BJ (cell line): ENCODE measurements around the gene FNDC3A. TPM values are rescaled to one million over a fixed set of nuclear protein-coding genes. Genes with fewer than 3 reads are reported as not detected.
"Not testable (repeated sequence)": the region's sequence is repeated elsewhere in the genome, so short reads cannot be mapped to it uniquely, and the experiment has no call there.

Source experiments
- CTCF ChIA-PET: fragments of 350-600 bp; formaldehyde crosslinking; extraction: SDS; loops from one replicate; lab custom pipeline; 2021; ENCODE audit warnings: antibody characterized with exemption, inconsistent platforms; lab: Yijun Ruan, JAX
- POLR2A ChIA-PET: fragments of 300-600 bp; sonication (Branson Sonifier 250); formaldehyde crosslinking; extraction: SDS; loops from one replicate; lab custom pipeline; 2021; ENCODE audit warnings: antibody characterized with exemption; lab: Charles Lee
- DNase-seq: peaks from one replicate; pipeline ENCODE4 v3.0.0-alpha.2; 2011; ENCODE audit warnings: low read depth
- H3K27me3 ChIP-seq: 2 replicates; pipeline ENCODE4 v1.6.0; 2011; ENCODE audit warnings: low read length; ENCODE audit not compliant: control insufficient read depth, insufficient read depth
- H3K36me3 ChIP-seq: 2 replicates; pipeline ENCODE4 v1.5.1; 2011; ENCODE audit warnings: low read length; ENCODE audit not compliant: control insufficient read depth, insufficient read depth
- H3K4me3 ChIP-seq: 2 replicates; pipeline ENCODE4 v1.5.1; 2011; ENCODE audit warnings: low read depth, mild to moderate bottlenecking, control low read depth, low read length
- polyA plus RNA-seq: library from polyadenylated mRNA; depleted of rRNA; stranded (reverse); fragments of >200 nt; gene quantifications from 2 replicates; pipeline ENCODE4 v1.2.3, GENCODE V29; 2011
- TF ChIP-seq, protein P1 (sequence below): IDR thresholded peaks from 2 replicates; pipeline ENCODE4 v1.5.1; 2011; ENCODE audit warnings: low read depth, mild to moderate bottlenecking, control low read depth, inconsistent platforms, low read length, moderate library complexity; ENCODE audit not compliant: insufficient read depth

FNDC3A gene
- polyA plus RNA-seq, 1 experiment = 30.7 TPM

DNA sequence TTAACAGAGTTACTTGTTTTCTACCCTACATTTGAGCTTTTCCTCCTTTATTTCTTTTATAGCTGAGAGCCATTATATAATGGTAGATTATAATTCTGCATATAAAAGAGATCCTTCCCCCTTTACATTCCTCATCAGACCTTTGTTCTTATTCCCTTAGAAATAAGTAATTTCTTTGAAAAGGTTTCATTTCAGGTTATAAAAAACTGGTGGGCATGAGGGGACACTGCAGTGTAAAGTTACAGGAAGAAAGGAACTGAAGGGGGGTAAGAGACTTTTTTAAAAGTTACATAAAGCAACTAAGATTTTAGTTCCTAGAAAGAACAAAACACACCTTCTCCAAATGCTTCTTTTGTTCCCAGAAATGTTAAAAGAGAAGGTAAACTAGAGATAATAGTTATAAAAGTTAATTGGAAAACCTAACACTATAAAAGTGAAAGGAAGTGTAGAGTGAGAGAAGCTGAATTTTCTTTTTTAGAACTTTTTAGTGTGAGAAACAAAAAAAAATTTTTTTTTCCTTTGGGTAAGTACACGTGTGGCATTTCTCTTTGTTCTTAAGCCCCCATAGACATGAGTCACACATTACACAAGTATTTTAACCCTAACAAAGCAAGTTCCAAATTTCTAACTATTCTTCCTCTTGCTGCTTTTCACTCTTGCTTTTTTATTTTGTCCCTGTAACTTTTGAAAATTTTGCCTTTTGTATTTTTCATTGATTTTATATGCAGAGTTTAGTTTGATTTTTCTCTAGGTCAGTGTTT lies 138.0 kb downstream of the FNDC3A start:
- ChIA-PET CTCF (interaction anchor here (0.5 to 1.2 kb wide), 3 partner anchors 27 to 322 kb away, joined by 3 read pairs; no protein-coding TSS in a partner anchor), POLR2A (no interaction called here)
- H3K4me3 ChIP-seq = no peak overlapping the region
- DNase-seq = no peak
- H3K36me3 ChIP-seq = peaks cover 6% of the 10 kb centered on the region
- H3K27me3 ChIP-seq = no peaks in the 10 kb centered on the region
- TF ChIP-seq, protein P1, sequence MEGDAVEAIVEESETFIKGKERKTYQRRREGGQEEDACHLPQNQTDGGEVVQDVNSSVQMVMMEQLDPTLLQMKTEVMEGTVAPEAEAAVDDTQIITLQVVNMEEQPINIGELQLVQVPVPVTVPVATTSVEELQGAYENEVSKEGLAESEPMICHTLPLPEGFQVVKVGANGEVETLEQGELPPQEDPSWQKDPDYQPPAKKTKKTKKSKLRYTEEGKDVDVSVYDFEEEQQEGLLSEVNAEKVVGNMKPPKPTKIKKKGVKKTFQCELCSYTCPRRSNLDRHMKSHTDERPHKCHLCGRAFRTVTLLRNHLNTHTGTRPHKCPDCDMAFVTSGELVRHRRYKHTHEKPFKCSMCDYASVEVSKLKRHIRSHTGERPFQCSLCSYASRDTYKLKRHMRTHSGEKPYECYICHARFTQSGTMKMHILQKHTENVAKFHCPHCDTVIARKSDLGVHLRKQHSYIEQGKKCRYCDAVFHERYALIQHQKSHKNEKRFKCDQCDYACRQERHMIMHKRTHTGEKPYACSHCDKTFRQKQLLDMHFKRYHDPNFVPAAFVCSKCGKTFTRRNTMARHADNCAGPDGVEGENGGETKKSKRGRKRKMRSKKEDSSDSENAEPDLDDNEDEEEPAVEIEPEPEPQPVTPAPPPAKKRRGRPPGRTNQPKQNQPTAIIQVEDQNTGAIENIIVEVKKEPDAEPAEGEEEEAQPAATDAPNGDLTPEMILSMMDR = no peak

DNA sequence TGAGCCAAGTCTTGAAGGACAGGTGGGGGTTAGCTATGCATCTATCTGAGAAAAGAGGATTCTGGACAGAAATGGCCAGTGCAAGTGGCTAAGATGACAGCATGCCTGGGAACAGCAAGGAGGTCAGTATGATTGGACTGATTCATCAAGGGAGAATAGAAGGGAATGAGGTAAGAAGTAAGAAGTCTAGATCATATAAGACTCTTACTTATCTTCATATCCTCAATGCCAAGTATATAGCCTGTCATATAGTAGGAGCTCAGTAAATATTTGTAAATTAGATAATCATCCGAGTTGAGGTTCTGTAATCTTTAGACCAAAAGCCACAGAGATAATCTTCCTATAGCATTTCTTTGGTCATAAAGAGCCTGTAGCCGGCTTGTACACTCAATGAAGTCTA lies 141.2 kb downstream of the FNDC3A start:
- Histone ChIP-seq H3K4me3 (no peak overlapping the region), H3K36me3 (peaks cover 10% of the 10 kb centered on the region), H3K27me3 (no peaks in the 10 kb centered on the region)
- DNase-seq = no peak
- POLR2A ChIA-PET = no interaction called here
- CTCF ChIA-PET = interaction anchor here (1.3 kb wide), 1 partner anchor 8 kb away, joined by 3 read pairs; no protein-coding TSS in a partner anchor
- TF ChIP-seq, protein P1 = no peak

DNA sequence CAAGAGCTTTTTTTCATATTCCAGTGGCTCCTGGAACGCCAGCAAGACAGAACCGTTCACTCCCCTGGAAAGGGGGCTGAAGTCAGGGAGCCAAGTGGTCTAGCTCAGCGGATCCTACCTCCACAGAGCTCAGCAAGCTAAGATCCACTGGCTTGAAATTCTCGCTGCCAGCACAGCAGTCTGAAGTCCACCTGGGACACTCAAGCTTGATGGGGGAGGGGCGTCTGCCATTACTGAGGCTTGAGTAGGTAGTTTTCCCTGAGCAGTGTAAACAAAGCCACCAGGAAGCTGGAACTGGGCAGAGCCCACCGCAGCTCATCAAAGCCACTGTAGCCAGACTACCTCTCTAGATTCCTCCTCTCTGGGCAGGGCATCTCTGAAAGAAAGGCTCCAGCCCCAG lies 142.7 kb downstream of the FNDC3A start:
- CTCF ChIA-PET, H3K4me3 ChIP-seq, POLR2A ChIA-PET, H3K27me3 ChIP-seq, DNase-seq: not testable (repeated sequence)
- peaks cover 10% of the 10 kb centered on the region for H3K36me3 ChIP-seq

DNA sequence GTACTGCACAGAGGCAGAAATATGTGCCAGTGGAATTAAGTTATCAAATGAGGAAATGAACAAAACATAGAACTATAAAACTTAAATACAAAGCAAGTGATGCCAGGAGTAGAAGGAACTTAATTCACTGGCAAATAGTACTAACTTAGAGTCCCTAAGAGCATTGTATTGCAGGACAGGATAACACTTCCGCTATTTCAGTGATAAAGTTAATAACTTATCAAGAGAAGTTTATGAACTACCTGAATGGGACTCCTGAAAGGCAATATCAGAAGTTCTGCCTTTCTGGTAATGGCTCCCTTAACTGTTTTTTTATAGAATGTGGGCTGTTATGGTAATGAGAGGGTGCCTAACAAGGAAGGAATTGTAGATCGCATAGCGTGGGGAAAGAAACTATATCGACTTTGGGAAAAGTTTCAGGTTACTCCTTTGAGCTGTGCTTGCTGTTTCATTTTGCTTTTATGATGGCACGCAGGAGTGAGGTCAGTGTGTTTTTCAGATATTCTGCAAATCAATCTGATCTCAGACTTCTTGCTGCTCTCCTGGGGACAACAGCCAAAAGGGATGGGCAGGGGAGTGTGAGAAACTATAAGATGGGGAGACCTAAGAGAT lies 149.1 kb downstream of the FNDC3A start:
- ChIA-PET CTCF (interaction anchor here (0.9 kb wide), 1 partner anchor 9 kb away, joined by 3 read pairs; no protein-coding TSS in a partner anchor), POLR2A (no interaction called here)
- no peak overlapping the region for H3K4me3 ChIP-seq
- DNase-seq = no peak
- H3K27me3 ChIP-seq = no peaks in the 10 kb centered on the region
- TF ChIP-seq, protein P1 = no peak
- no peaks in the 10 kb centered on the region for H3K36me3 ChIP-seq

DNA sequence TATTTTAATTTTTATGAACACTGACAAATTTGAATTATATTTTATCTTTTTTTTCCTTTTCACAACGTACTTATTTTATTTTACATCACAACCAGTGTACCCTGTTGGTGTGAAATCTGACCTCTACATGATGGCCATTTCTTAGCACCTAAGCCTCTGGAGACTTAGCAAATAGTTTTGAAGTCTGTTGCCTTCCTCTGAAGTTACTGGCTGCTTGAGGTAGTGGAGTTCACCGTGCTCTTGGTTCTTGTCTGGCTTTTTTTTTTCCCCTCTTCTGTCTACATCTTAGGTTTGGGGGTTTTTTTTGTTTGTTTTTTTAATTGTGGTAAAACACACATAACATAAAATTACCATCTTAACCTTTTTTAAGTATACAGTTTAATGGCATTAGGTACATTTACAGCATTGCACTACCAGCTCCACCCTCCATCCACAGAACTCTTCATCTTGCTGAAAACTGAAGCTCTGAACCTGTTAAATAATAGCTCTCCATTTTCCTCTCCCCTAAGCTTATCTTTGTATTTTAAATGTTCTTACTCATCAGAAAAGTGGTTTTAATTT lies 150.3 kb downstream of the FNDC3A start:
- Histone ChIP-seq H3K36me3 (no peaks in the 10 kb centered on the region), H3K27me3 (no peaks in the 10 kb centered on the region), H3K4me3 (no peak overlapping the region)
- TF ChIP-seq, protein P1 = no peak
- CTCF ChIA-PET = no interaction called here
- no peak for DNase-seq
- POLR2A ChIA-PET = no interaction called here
